HG03045 (cell line): ENCODE data around the gene CERT1.

ENCODE experiments used
- ATAC-seq: cut with Tn5 transposase; IDR thresholded peaks from one replicate; pipeline ENCODE4 v1.9.1; 2021; ENCODE audit warnings: mild to moderate bottlenecking, moderate library complexity; ENCODE audit not compliant: unreplicated experiment

CERT1 gene

GRCh38 chr5:75414241-75414640 is 97.2 kb downstream of the CERT1 start:
- ATAC-seq: no peak

- no peak for ATAC-seq
These were observed 99.1 kb downstream of the CERT1 start for GRCh38 chr5:75412111-75412990.

- ATAC-seq: no peak
These were observed 106.1 kb downstream of the CERT1 start for GRCh38 chr5:75405296-75405695.

GRCh38 chr5:75395277-75395676 is 116.2 kb downstream of the CERT1 start:
- no peak for ATAC-seq

GRCh38 chr5:75389430-75389829 is 122.0 kb downstream of the CERT1 start:
- no peak for ATAC-seq

GRCh38 chr5:75387806-75388205 is 123.6 kb downstream of the CERT1 start:
- no peak for ATAC-seq

- no peak for ATAC-seq
These were observed 127.2 kb downstream of the CERT1 start for GRCh38 chr5:75384218-75384617.

GRCh38 chr5:75381456-75381855 is 130.0 kb downstream of the CERT1 start:
- no peak for ATAC-seq

- ATAC-seq: no peak
These were observed 131.3 kb downstream of the CERT1 start for GRCh38 chr5:75380099-75380498.

GRCh38 chr5:75375414-75375813 is 136.0 kb downstream of the CERT1 start:
- ATAC-seq: no peak

GRCh38 chr5:75374394-75374814 is 137.0 kb downstream of the CERT1 start:
- no peak for ATAC-seq

GRCh38 chr5:75373862-75374261 is 137.6 kb downstream of the CERT1 start:
- ATAC-seq: no peak

GRCh38 chr5:75368391-75368790 is 143.0 kb downstream of the CERT1 start:
- ATAC-seq: no peak

GRCh38 chr5:75367401-75367800 is 144.0 kb downstream of the CERT1 start:
- no peak for ATAC-seq

GRCh38 chr5:75366787-75367186 is 144.6 kb downstream of the CERT1 start:
- peak; percentile 80 for ATAC-seq

- ATAC-seq: no peak
These were observed 145.7 kb downstream of the CERT1 start for GRCh38 chr5:75365740-75366139.

GRCh38 chr5:75364571-75365280 is 146.7 kb downstream of the CERT1 start:
- no peak for ATAC-seq

- no peak for ATAC-seq
These were observed 147.5 kb downstream of the CERT1 start for GRCh38 chr5:75363726-75364495.

- no peak for ATAC-seq
These were observed 148.3 kb downstream of the CERT1 start for GRCh38 chr5:75363111-75363510.

- ATAC-seq: no peak
These were observed 148.9 kb downstream of the CERT1 start for GRCh38 chr5:75362474-75362975.

- no peak for ATAC-seq
These were observed 150.1 kb downstream of the CERT1 start for GRCh38 chr5:75361310-75361709.
